Measurements from ENCODE around the gene RPL13A. TPM values are rescaled to one million over a fixed set of nuclear protein-coding genes. Genes with fewer than 3 reads are reported as not detected.

Gene RPL13A
- total RNA-seq, 1 experiment from 2014 or later: 3,819 TPM

GRCh38 chr19:49461656-49462055 is 25.8 kb upstream of the RPL13A start:
- intact Hi-C loops (cut with micrococcal nuclease): no loop called here
- Mint-ChIP-seq H3K27me3 (ENCODE audit: insufficient read depth, unreplicated experiment) (no peaks in the 10 kb centered on the region), H3K27ac (ENCODE audit: low read depth, unreplicated experiment) (no peak overlapping the region), H3K4me1 (ENCODE audit: insufficient read depth, unreplicated experiment) (no peaks in the 10 kb centered on the region), H3K36me3 (ENCODE audit: insufficient read depth, unreplicated experiment) (peaks cover 21% of the 10 kb centered on the region), H3K9me3 (ENCODE audit: unreplicated experiment) (no peaks in the 10 kb centered on the region), H3K4me3 (ENCODE audit: unreplicated experiment) (no peak overlapping the region)
- no TSS peak for BruUV-seq (replicated peaks)
- TF ChIP-seq, protein P1, sequence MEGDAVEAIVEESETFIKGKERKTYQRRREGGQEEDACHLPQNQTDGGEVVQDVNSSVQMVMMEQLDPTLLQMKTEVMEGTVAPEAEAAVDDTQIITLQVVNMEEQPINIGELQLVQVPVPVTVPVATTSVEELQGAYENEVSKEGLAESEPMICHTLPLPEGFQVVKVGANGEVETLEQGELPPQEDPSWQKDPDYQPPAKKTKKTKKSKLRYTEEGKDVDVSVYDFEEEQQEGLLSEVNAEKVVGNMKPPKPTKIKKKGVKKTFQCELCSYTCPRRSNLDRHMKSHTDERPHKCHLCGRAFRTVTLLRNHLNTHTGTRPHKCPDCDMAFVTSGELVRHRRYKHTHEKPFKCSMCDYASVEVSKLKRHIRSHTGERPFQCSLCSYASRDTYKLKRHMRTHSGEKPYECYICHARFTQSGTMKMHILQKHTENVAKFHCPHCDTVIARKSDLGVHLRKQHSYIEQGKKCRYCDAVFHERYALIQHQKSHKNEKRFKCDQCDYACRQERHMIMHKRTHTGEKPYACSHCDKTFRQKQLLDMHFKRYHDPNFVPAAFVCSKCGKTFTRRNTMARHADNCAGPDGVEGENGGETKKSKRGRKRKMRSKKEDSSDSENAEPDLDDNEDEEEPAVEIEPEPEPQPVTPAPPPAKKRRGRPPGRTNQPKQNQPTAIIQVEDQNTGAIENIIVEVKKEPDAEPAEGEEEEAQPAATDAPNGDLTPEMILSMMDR (IDR thresholded peaks at IDR 0.05; ENCODE audit: unreplicated experiment): no peak
- no peak for DNase-seq (ENCODE audit: unreplicated experiment)
- POLR2A ChIA-PET: no interaction called here
- CTCF ChIA-PET: no interaction called here

DNA sequence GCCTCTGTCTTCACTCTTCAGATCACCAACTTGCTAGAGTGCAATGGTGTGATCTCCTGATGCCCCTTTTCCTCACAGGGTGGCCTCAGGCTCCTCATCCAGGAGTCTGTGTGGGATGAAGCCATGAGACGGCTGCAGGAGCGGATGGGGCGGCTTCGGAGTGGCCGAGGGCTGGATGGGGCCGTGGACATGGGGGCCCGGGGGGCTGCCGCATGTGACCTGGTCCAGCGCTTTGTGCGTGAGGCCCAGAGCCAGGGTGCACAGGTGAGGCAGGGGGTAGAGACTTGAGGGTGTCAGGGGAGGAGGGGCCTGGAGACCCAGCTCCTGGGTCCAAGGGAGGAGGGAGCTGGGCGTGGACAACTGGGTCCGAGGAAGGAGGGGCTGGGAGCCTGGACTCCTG is 24.9 kb upstream of the RPL13A start:
- Mint-ChIP-seq H3K4me1 (ENCODE audit: insufficient read depth, unreplicated experiment) (no peaks in the 10 kb centered on the region), H3K27ac (ENCODE audit: low read depth, unreplicated experiment) (no peak overlapping the region), H3K4me3 (ENCODE audit: unreplicated experiment) (no peak overlapping the region), H3K27me3 (ENCODE audit: insufficient read depth, unreplicated experiment) (no peaks in the 10 kb centered on the region), H3K36me3 (ENCODE audit: insufficient read depth, unreplicated experiment) (peaks cover 14% of the 10 kb centered on the region), H3K9me3 (ENCODE audit: unreplicated experiment) (no peaks in the 10 kb centered on the region)
- CTCF ChIA-PET: no interaction called here
- no TSS peak for BruUV-seq (replicated peaks)
- no peak for DNase-seq (ENCODE audit: unreplicated experiment)
- POLR2A ChIA-PET: no interaction called here
- TF ChIP-seq, protein P1 (IDR thresholded peaks at IDR 0.05; ENCODE audit: unreplicated experiment): no peak
- intact Hi-C loops (cut with micrococcal nuclease): no loop called here

DNA sequence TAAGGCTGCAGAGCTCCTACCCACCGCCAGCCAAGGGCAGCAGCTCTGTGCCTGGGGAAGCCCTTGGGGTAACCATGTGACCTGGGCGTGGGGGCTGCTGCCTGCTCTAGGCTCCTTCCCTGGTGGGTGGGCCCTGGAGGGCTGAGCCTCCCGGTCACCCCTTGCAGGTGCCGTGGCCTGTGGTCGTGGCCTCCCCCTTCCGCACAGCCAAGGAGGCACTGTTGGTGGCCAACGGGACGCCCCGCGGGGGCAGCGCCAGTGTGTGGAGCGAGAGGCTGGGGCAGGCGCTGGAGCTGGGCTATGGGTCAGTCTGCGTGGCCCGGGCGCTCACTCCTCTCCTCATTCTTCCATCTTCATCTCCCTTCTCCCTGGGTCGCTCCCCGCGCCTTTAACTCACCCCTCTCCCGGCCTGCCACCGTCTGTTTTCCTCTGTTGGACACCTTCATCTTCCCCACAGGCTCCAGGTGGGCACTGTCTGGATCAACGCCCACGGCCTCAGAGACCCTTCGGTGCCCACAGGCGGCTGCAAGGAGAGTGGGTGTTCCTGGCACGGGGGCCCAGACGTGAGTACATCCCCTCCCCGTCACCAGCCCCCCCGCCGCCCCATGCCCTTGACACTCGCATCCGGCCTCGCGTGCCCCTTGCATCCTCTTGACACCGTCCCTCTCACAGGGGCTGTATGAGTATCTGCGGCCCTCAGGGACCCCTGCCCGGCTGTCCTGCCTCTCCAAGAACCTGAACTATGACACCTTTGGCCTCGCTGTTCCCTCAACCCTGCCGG is 23.3 kb upstream of the RPL13A start:
- intact Hi-C loops (cut with micrococcal nuclease): no loop called here
- BruUV-seq (replicated peaks): no TSS peak
- ChIA-PET POLR2A (no interaction called here), CTCF (interaction anchor here (1.2 kb wide), 1 partner anchor 10 kb away, joined by 5 read pairs; the partner anchor contains the start of gene FLT3LG)
- H3K27me3 Mint-ChIP-seq (ENCODE audit: insufficient read depth, unreplicated experiment): no peaks in the 10 kb centered on the region
- TF ChIP-seq, protein P1 (IDR thresholded peaks at IDR 0.05; ENCODE audit: unreplicated experiment): no peak
- no peak overlapping the region for H3K4me3 Mint-ChIP-seq (ENCODE audit: unreplicated experiment)
- no peaks in the 10 kb centered on the region for H3K9me3 Mint-ChIP-seq (ENCODE audit: unreplicated experiment)
- no peak overlapping the region for H3K27ac Mint-ChIP-seq (ENCODE audit: low read depth, unreplicated experiment)
- peaks cover 7% of the 10 kb centered on the region for H3K36me3 Mint-ChIP-seq (ENCODE audit: insufficient read depth, unreplicated experiment)
- no peak for DNase-seq (ENCODE audit: unreplicated experiment)
- peaks cover 6% of the 10 kb centered on the region for H3K4me1 Mint-ChIP-seq (ENCODE audit: insufficient read depth, unreplicated experiment)

GRCh38 chr19:49465371-49465770 is 22.0 kb upstream of the RPL13A start:
- CTCF ChIA-PET: interaction anchor here (1.2 kb wide), 1 partner anchor 8 kb away, joined by 5 read pairs; the partner anchor contains the start of gene FLT3LG
- intact Hi-C loops (cut with micrococcal nuclease): no loop called here
- Mint-ChIP-seq H3K36me3 (ENCODE audit: insufficient read depth, unreplicated experiment) (peaks cover 3% of the 10 kb centered on the region), H3K9me3 (ENCODE audit: unreplicated experiment) (no peaks in the 10 kb centered on the region), H3K27ac (ENCODE audit: low read depth, unreplicated experiment) (no peak overlapping the region), H3K27me3 (ENCODE audit: insufficient read depth, unreplicated experiment) (no peaks in the 10 kb centered on the region), H3K4me1 (ENCODE audit: insufficient read depth, unreplicated experiment) (peaks cover 8% of the 10 kb centered on the region), H3K4me3 (ENCODE audit: unreplicated experiment) (no peak overlapping the region)
- no peak for DNase-seq (ENCODE audit: unreplicated experiment)
- POLR2A ChIA-PET: no interaction called here
- no TSS peak for BruUV-seq (replicated peaks)
- TF ChIP-seq, protein P1 (IDR thresholded peaks at IDR 0.05; ENCODE audit: unreplicated experiment): no peak

All from MCF 10A (cell line).